Measurements from ENCODE around the gene PKD1.

GRCh38 chr16:2170587-2171435 is 35.1 kb upstream of the PKD1 start:
- TF ChIP-seq GATA2 (IDR thresholded peaks at IDR 0.05; ENCODE audit: low read depth, low read length) (no peak), GATA3 (IDR thresholded peaks at IDR 0.05; ENCODE audit: low read depth, low read length) (no peak)
